Activated CD8-positive, alpha-beta T cell treated with anti-CD3 and anti-CD28 coated beads for 36 hours (primary cell): ENCODE measurements around the gene PLS1. TPM values are rescaled to one million over a fixed set of nuclear protein-coding genes. Genes with fewer than 3 reads are reported as not detected.

Experiments used
- ATAC-seq: fragments of 200-7000 bp; cut with Tn5 transposase; one replicate; pipeline ENCODE4 v1.10.0; 2021; ENCODE audit warnings: mild to moderate bottlenecking, moderate library complexity
- CTCF ChIA-PET: fragments of 350-600 bp; sonication (Branson Sonifier 250); formaldehyde crosslinking; loops from one replicate; lab custom pipeline; 2021; ENCODE audit warnings: antibody characterized with exemption; lab: Charles Lee
- POLR2A ChIA-PET: fragments of 350-600 bp; sonication (Branson Sonifier 250); formaldehyde crosslinking; loops from one replicate; lab custom pipeline; 2021; ENCODE audit warnings: antibody characterized with exemption; lab: Charles Lee
- DNase-seq: peaks from one replicate; pipeline ENCODE4 v3.0.0-alpha.2; 2020
- H3K27ac Mint-ChIP-seq: one replicate; pipeline ENCODE4 v1.8.0; 2021; ENCODE audit warnings: mild to moderate bottlenecking, mixed read lengths
- H3K27me3 Mint-ChIP-seq: one replicate; pipeline ENCODE4 v1.8.0; 2021; ENCODE audit warnings: mixed read lengths
- H3K36me3 Mint-ChIP-seq: one replicate; pipeline ENCODE4 v1.8.0; 2021; ENCODE audit warnings: low read depth, mixed read lengths
- H3K4me1 Mint-ChIP-seq: one replicate; pipeline ENCODE4 v1.8.0; 2021; ENCODE audit warnings: low read depth, mixed read lengths
- H3K4me3 Mint-ChIP-seq: one replicate; pipeline ENCODE4 v1.8.0; 2021; ENCODE audit warnings: mild to moderate bottlenecking, moderate library complexity, mixed read lengths
- H3K9me3 Mint-ChIP-seq: one replicate; pipeline ENCODE4 v1.8.0; 2021; ENCODE audit warnings: mixed read lengths
- CTCF ChIP-seq: fragments of 200-600 bp; IDR thresholded peaks from one replicate; pipeline ENCODE4 v1.8.0; 2022; ENCODE audit warnings: antibody characterized with exemption, mild to moderate bottlenecking
- intact Hi-C: fragments of 100-400 bp; cut with micrococcal nuclease; formaldehyde crosslinking; loops from one replicate; pipeline ENCODE4 v1.10.0; 2022
- total RNA-seq, 2 experiments: library from RNA; stranded (reverse); gene quantifications; one replicate each; pipeline ENCODE4 v1.2.3, GENCODE V29; 2021

The PLS1 gene
- total RNA-seq, 2 experiments from 2014 or later: 4.7 to 5.6 TPM

- no peaks in the 10 kb centered on the region for H3K36me3 Mint-ChIP-seq
- TF ChIP-seq CTCF: no peak
- no peaks in the 10 kb centered on the region for H3K9me3 Mint-ChIP-seq
- ChIA-PET POLR2A (no interaction called here), CTCF (no interaction called here)
- no peak for ATAC-seq
- H3K27me3 Mint-ChIP-seq: no peaks in the 10 kb centered on the region
- DNase-seq: no peak
- H3K27ac Mint-ChIP-seq: no peak overlapping the region
- no peak overlapping the region for H3K4me3 Mint-ChIP-seq
- intact Hi-C loops: no loop called here
- no peaks in the 10 kb centered on the region for H3K4me1 Mint-ChIP-seq
Measured at GRCh38 chr3:142614059-142614626, 17.9 kb downstream of the PLS1 start.

GRCh38 chr3:142615171-142615570 is 19.0 kb downstream of the PLS1 start:
- CTCF ChIA-PET: no interaction called here
- H3K27ac Mint-ChIP-seq: no peak overlapping the region
- no peak overlapping the region for H3K4me3 Mint-ChIP-seq
- TF ChIP-seq CTCF: no peak
- POLR2A ChIA-PET: no interaction called here
- DNase-seq (no peak), ATAC-seq (no peak)
- no peaks in the 10 kb centered on the region for H3K4me1 Mint-ChIP-seq
- intact Hi-C loops: no loop called here
- no peaks in the 10 kb centered on the region for H3K27me3 Mint-ChIP-seq
- no peaks in the 10 kb centered on the region for H3K36me3 Mint-ChIP-seq
- no peaks in the 10 kb centered on the region for H3K9me3 Mint-ChIP-seq

- no peak for TF ChIP-seq CTCF
- Mint-ChIP-seq H3K4me1 (no peaks in the 10 kb centered on the region), H3K27me3 (no peaks in the 10 kb centered on the region), H3K9me3 (no peaks in the 10 kb centered on the region), H3K4me3 (no peak overlapping the region), H3K27ac (no peak overlapping the region), H3K36me3 (no peaks in the 10 kb centered on the region)
- POLR2A ChIA-PET: no interaction called here
- CTCF ChIA-PET: interaction anchor here (1.3 kb wide), 1 partner anchor 9 kb away, joined by 4 read pairs; no protein-coding TSS in a partner anchor
- intact Hi-C loops: no loop called here
- ATAC-seq (no peak), DNase-seq (no peak)
Measured at GRCh38 chr3:142618917-142619461, 22.8 kb downstream of the PLS1 start.

GRCh38 chr3:142622405-142622804 is 26.2 kb downstream of the PLS1 start:
- H3K4me3 Mint-ChIP-seq: no peak overlapping the region
- ChIA-PET CTCF (interaction anchor here (0.9 kb wide), 1 partner anchor 42 kb away, joined by 4 read pairs; no protein-coding TSS in a partner anchor), POLR2A (no interaction called here)
- H3K36me3 Mint-ChIP-seq: no peaks in the 10 kb centered on the region
- H3K4me1 Mint-ChIP-seq: no peaks in the 10 kb centered on the region
- intact Hi-C loops: no loop called here
- H3K9me3 Mint-ChIP-seq: no peaks in the 10 kb centered on the region
- ATAC-seq: no peak
- H3K27ac Mint-ChIP-seq: no peak overlapping the region
- no peaks in the 10 kb centered on the region for H3K27me3 Mint-ChIP-seq
- TF ChIP-seq CTCF: no peak
- DNase-seq: no peak

- CTCF ChIA-PET: interaction anchor here (0.9 kb wide), 1 partner anchor 41 kb away, joined by 4 read pairs; no protein-coding TSS in a partner anchor
- DNase-seq (no peak), ATAC-seq (no peak)
- H3K36me3 Mint-ChIP-seq: no peaks in the 10 kb centered on the region
- H3K4me1 Mint-ChIP-seq: no peaks in the 10 kb centered on the region
- intact Hi-C loops: no loop called here
- POLR2A ChIA-PET: interaction anchor here (1.1 kb wide), 1 partner anchor 377 kb away, joined by 4 read pairs; no protein-coding TSS in a partner anchor
- H3K27ac Mint-ChIP-seq: no peak overlapping the region
- TF ChIP-seq CTCF: no peak
- no peaks in the 10 kb centered on the region for H3K9me3 Mint-ChIP-seq
- H3K27me3 Mint-ChIP-seq: no peaks in the 10 kb centered on the region
- H3K4me3 Mint-ChIP-seq: no peak overlapping the region
Measured at GRCh38 chr3:142623194-142623593, 27.0 kb downstream of the PLS1 start.
